ENCODE measurements around the gene GPC5. TPM values are rescaled to one million over a fixed set of nuclear protein-coding genes. Genes with fewer than 3 reads are reported as not detected.

The GPC5 gene
- total RNA-seq, 1 experiment from 2014 or later: 0.15 TPM

- Histone ChIP-seq H3K9ac (ENCODE audit: extremely low read depth, insufficient read length, low read length) (no peak overlapping the region), H4K5ac (ENCODE audit: insufficient read length, low read depth, low read length) (no peak overlapping the region), H3K4me1 (ENCODE audit: insufficient read depth, low read length) (no peaks in the 10 kb centered on the region), H3K18ac (ENCODE audit: insufficient read length, low read depth, low read length) (no peak overlapping the region), H3K79me2 (ENCODE audit: insufficient read depth, low read length) (no peaks in the 10 kb centered on the region), H3K9me3 (ENCODE audit: control insufficient read depth, low read depth, low read length) (no peaks in the 10 kb centered on the region), H2BK12ac (ENCODE audit: insufficient read length, low read depth, low read length) (no peak overlapping the region), H2BK5ac (ENCODE audit: insufficient read length, low read length) (no peak overlapping the region), H3K56ac (ENCODE audit: insufficient read length, low read depth, low read length) (no peak overlapping the region), H2BK120ac (ENCODE audit: low read depth, low read length, poor library complexity, severe bottlenecking) (no peak overlapping the region), H3K27me3 (ENCODE audit: insufficient read depth, low read length) (no peaks in the 10 kb centered on the region), H3K27ac (ENCODE audit: insufficient read length, low read depth, low read length) (no peak overlapping the region), H3K23me2 (ENCODE audit: insufficient read length, low read depth, low read length, poor library complexity, severe bottlenecking) (no peaks in the 10 kb centered on the region), H4K20me1 (ENCODE audit: control insufficient read depth, insufficient read depth, insufficient read length) (no peaks in the 10 kb centered on the region), H3K79me1 (ENCODE audit: insufficient read depth, low read depth, low read length, poor library complexity, severe bottlenecking) (no peaks in the 10 kb centered on the region), H4K8ac (replicated peaks; ENCODE audit: insufficient read length, low read depth, low read length) (no peak overlapping the region), H2AK5ac (ENCODE audit: insufficient read length, low read length) (no peak overlapping the region), H2BK20ac (ENCODE audit: low read depth, low read length, poor library complexity, severe bottlenecking) (no peak overlapping the region), H3K4ac (ENCODE audit: low read depth, low read length) (no peak overlapping the region), H3T11ph (ENCODE audit: low read length) (no peak overlapping the region), H3K4me2 (ENCODE audit: insufficient read depth, insufficient read length, low read length) (no peak overlapping the region), H3K14ac (ENCODE audit: insufficient read depth, low read length) (no peak overlapping the region), H4K91ac (ENCODE audit: insufficient read length, low read depth, low read length) (no peak overlapping the region), H2BK15ac (ENCODE audit: low read depth, low read length) (no peak overlapping the region), H3K23ac (ENCODE audit: insufficient read length, low read depth, low read length) (no peak overlapping the region), H2AFZ (ENCODE audit: low read length) (no peak overlapping the region)
- Mint-ChIP-seq H3K9me3 (no peaks in the 10 kb centered on the region; a peak in 1 of 5 replicates), H3K4me1 (no peaks in the 10 kb centered on the region), H3K27me3 (ENCODE audit: low read depth) (no peaks in the 10 kb centered on the region), H3K4me3 (no peak overlapping the region), H3K27ac (no peak overlapping the region), H3K36me3 (ENCODE audit: insufficient read depth in 1 of 3, low read depth in 3 of 3) (no peaks in the 10 kb centered on the region; a peak in 1 of 7 replicates)
- DNase-seq: no peak
- TF ChIP-seq CTCF (conservative IDR thresholded peaks at IDR 0.05): no peak
- WGBS (ENCODE audit: extremely low coverage, insufficient read length, low lambda C conversion rate): no CpG with 5 or more reads among the region's 1 CpG
These were observed 176.3 kb downstream of the GPC5 start for GRCh38 chr13:91574766-91575165.

All from H9 (cell line).